HG02885 (cell line): Measurements from ENCODE around the gene GIPR.
A peak's percentile ranks its signal among the peaks of the same experiment; 100 is the strongest.
"Not testable (repeated sequence)": the region's sequence is repeated elsewhere in the genome, so short reads cannot be mapped to it uniquely, and the experiment has no call there.

ENCODE experiments used
- ATAC-seq: cut with Tn5 transposase; IDR thresholded peaks from one replicate; pipeline ENCODE4 v1.9.1; 2021; ENCODE audit warnings: mild to moderate bottlenecking; ENCODE audit not compliant: unreplicated experiment, poor library complexity

Gene GIPR

DNA sequence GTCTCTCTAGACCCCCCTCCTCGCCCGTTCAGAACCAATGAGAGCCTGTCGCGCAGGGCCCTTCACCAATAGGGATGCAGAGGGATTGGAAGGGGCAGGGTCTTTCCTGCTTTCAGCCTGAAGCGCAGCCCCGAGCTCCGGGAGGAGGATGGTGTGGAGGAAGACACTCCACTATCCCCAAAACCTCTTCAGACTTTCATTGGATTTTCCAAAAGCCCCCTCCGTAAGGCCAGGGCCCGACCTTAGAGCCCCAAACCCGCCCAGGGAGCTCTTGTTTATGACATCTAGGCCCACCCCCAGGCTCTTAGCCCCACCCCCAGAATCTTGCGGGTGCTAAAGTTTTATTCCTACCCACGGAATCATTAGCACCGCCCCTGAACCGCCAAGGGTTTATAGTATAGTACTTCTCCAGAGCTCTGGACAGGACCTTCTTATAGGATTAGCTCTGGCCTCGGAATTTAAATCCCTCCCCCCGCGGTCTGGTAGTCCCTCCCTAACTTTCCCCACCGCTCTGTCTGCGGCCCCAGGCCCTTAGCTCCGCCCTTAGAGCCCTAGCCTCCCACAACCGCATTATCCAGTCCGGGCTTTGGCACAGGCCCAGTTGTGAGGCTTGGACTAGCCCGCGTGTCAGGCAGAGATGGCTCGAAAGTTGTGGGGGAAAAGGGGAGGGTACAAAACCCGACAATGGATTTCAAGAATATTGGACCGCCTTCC is 22.2 kb upstream of the GIPR start:
- ATAC-seq = peak; percentile 42

DNA sequence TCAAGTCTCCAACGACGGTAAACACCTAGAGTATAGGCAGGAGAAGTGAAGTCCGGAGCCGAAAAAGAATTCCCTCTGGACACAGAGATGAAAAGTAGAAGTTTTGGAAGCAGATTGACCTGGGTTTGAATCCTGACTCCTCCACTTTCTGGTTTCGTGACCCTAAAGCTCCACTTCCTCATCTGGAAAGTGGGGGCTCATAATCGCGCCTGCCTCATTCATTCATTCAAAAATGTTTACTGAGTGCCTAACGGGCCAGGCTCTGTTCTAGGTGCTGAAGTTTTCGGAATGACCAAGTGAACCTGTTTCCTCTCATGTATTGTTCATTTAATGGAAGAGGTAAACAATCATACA is 21.7 kb upstream of the GIPR start:
- no peak for ATAC-seq

DNA sequence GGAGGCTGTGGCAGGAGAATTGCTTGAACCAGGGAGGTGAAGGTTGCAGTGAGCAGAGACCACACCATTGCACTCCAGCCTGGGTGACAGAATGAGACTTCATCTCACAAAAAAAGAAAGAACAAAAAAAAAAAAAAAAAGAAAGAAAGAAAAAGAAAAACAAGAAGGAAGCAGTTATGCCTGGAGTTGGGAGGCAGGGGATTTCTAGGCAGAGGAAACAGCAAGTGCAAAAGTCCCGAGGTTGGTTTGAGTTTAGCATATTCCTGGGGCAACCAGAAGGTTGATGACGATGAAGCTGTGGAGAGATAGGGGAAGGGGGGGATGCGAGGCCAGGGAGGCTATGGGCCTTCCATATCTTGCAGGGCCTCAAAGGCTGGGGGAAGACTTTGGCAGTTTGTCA is 17.3 kb upstream of the GIPR start:
- no peak for ATAC-seq

DNA sequence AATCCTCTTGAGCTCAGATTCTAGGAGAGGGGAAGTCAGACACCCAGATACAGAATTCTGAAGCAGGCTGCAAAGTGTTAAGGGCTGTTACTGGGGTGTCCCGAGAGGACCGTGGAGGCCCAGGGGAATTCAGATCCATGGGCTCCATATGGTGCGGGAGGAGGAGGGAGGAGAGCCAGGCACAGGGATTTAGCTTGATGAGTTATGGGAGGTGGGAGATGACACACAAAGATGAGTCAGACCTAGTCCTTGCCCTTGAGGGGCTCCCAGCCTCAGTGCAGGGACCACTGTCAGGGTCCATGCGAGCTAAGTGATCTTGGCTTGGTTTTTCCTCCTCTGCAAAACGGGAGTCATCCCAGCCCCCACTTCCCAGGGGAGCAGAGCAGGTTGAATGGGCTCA is 14.4 kb upstream of the GIPR start:
- no peak for ATAC-seq

DNA sequence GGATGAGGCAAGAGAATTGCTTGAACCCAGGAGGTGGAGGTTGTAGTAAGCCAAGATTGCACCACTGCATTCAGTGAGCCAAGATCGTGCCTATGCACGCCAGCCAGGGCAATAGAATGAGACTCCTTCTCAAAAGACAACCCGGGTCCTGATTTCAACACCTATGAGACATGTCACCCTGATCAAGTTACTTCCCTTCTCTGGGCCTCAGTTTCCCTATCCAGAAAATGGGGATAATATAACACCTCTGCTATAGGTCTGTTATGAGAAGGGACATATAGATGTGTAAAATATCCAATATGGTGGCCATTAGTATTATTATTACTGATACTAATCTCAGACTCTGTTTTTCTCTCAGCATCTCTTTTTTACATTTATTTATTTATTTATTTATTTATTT is 12.9 kb upstream of the GIPR start:
- ATAC-seq = no peak

DNA sequence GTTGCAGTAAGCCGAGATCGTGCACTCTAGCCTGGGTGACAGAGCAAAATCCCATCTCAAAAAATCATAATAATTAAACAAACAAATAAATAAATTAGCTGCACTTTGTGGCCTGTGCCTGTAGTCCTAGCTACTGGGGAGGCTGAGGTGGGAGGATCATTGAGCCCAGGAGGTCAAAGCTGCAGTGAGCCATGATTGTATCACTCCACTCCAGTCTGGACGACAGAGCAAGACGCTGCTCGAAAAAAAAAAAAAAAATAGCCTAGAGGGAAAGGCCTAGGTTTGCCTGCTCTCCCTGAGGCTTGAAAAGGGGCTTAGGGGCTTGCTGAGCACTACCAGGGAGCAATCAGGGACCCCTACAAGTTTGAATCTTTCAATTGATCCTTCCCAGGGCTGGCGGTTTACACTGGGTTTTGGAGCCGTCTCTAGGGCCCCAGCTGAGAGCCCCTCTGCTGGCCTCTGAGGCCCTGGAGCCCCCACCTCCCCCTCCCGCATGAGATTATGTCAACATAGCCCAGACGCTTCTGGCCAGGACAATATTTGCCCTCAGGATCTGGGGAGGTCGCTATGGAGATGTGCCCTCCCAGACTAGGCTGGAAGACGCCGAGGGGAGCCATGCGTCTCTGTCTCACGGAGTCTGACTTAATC is 10.4 kb upstream of the GIPR start:
- no peak for ATAC-seq

DNA sequence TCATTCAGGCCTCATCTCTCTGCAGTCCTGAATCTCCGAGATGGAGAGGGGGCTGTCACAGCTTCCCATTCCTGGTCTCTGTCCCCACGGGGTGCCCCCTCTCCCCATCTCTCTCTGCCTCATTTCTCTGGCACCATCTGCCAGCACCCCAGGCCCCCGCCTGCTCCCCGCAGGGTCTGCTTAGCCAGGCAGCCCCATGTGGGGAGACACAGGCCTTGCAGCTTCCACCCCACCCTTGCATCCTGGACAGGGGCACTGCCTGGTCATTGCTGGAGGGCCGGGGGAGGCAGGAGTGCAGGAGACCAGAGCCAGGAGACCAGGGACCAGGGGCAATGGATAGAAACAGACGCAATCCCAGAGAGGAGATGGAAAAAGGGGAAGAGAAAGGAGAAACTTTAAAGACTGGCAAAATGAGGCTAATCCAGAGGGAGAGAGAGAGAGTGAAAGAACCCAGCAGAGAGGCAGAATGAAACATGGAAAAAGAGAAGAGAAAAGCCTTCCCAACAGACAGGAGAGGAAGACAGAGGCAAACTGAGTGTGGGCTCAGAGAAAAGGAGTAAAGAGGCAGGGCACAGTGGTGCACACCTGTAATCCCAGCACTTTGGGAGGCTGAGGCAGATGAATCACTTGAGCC is 8.8 kb upstream of the GIPR start:
- ATAC-seq = no peak

DNA sequence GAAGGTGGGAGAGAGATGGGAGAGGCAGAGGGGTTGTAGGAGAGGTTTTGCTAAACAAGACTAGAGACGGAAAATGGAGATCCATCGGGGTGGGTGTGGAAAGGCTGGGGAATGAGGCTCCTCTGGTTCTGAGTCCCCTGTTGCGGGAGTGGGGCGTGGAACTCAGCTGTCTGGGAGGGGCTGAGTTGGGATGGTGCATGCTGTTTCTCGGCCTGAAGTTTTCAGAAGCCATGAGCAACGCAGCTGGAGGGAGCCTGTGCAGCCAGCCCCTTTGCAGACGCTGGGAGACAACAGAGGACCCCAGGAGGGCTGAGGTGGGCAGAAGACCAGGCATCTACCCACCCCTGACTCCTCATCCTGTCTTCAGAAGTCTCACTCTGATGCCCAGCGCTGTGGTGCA is 7.4 kb upstream of the GIPR start:
- ATAC-seq = no peak

DNA sequence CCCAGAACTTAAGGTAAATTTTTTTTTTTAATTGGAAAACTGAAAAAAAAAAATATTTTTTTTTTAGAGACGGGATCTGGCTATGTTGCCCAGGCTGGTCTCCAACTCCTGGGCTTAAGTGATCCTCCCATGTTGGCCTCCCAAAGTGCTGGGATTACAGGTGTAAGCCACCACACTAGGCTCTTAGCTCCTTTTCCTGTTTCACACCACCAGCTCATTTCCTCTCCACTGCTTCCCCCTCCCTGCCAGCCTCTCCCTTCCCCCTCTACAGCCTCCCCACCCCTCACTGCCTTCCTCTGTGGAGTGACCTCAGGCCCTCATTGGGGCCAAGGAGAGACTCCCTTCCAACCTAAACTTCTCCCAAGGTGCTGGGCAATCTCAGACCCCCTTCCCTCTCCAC is 4.2 kb upstream of the GIPR start:
- ATAC-seq = no peak

DNA sequence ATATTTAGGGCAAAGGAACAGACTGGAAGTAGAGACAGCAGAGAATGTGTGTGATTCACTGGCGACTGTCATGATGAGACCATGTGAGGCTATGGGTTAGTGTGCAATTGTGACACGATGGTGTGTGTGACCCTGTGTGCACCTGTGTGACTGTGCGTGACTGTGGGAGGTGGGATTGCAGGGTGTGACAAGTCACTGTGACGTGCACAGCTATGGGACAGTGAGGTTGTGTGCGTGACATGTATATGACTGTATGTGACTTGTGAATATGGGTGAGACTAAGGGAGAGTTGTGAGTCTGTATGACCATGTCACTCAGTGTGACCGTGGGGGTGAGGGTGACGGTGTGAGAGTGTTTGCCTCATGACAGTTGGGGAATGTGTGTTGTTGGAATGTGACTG is 3.4 kb upstream of the GIPR start:
- no peak for ATAC-seq

DNA sequence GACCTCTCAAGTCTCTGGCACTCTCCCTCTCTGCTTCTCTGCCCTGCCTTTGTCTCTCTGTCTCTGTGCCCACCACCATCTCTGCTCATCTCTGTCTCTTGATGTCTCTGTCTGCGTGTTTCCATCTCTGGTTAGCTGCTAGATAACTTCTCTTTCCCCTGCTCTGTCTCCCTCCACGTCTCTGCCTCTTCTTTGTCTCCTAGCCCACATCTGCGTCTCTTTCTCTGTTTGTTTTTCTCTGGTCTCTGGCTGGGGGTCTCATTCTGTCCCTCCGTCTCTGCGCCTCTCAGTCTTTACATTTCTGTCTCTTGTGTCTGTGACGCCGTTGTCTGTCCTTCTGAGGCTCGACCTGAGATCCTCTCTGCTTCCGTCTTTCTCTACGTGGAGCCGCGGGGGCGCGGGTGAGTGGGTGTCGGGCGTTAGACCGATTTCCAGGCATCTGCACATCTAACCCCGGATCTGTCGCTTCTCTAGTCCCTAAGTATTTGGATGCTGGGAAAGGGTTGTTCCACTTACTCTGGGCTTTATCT is 386 bp downstream of the GIPR start:
- ATAC-seq = no peak

DNA sequence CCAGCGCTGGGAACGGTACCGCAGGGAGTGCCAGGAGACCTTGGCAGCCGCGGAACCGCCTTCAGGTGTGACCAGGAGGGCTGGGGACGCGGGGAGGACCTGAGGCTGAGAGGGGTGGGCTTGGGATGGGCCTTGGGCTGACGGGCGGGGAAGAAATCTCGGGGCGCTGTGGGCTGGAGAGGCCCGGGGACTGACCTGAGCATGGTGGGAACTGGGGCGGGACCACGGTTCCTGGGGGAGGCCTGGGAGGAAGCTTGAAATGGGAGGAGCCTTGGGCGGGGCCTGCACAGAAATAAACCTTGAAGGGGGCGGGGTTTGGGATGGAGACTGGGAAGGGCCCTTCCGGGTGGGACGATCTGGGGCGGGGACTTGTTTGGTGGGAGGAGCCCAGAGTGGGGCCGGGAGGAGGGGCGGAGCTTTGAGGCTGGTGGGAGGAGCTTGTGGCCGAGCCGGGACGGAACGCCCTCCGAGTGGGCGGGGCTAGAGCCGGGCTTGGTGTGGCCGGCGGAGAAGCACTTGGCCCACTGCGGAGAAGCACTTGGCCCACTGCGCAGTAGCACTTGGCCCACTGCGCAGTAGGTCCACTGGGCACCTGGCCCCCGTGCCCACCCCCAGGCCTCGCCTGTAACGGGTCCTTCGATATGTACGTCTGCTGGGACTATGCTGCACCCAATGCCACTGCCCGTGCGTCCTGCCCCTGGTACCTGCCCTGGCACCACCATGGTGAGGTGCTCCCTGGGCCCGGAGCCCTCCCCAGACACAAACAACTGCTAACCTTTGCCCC is 2.8 kb downstream of the GIPR start:
- ATAC-seq = peak; percentile 62

DNA sequence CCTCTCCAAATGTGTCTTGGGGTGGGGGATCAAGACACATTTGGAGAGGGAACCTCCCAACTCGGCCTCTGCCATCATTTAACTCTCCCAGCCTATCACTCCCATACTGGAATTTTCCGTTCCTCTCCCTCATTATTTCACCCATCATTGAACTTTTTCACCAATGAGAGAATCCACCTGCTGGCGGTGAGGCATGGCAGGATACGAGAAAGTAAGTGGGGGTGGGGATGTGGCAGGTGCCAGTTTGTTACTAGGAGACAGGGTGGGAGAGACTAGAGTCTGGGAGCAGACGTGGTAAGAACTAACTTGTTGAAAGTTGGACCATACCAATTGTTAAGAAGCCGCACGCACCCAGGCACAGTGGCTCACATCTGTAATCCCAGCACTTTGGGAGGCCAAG is 6.9 kb downstream of the GIPR start:
- ATAC-seq = no peak

DNA sequence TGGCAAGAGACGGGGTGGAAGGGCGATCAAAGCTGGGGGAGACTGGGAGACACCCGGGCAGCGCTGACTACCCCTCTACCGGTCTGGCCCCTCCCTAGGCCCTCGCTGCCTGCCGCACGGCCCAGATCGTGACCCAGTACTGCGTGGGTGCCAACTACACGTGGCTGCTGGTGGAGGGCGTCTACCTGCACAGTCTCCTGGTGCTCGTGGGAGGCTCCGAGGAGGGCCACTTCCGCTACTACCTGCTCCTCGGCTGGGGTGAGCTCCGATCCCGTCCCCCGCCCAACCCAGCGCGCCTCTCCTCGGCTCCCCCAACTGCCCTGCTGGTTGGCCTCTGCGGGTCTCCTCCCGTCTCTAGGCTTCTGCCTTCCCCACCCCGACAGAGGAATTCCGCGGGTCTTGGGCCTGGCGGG is 8.8 kb downstream of the GIPR start:
- no peak for ATAC-seq

DNA sequence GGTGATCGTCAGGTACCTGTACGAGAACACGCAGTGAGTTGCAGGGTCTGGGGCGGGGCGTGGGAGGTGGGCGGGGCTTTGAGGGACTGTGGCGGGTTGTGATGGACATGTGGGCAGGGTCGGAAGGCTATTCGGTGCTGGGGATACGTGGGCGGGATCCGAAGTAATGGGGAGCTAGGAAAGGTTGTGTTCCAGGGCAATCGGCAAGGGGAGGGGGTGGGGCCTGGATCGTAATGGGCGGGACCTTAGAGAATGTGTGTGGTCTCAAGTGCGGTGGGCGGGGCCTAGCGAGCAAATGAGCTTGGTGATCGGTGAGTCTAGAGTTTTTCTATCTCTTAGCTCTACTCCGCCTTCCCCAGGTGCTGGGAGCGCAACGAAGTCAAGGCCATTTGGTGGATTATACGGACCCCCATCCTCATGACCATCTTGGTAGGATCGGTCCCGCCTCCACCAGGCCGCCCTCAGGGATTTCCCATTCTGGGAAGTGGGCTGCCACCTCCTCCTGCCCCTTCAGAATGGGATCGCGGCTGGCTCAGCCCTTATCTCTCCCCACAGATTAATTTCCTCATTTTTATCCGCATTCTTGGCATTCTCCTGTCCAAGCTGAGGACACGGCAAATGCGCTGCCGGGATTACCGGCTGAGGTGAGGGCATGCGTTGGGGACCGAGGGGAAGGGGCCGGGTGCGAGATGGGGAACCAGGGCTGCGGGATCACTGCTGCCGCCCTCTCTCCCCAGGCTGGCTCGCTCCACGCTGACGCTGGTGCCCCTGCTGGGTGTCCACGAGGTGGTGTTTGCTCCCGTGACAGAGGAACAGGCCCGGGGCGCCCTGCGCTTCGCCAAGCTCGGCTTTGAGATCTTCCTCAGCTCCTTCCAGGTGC is 9.6 kb downstream of the GIPR start:
- ATAC-seq = peak; percentile 43

DNA sequence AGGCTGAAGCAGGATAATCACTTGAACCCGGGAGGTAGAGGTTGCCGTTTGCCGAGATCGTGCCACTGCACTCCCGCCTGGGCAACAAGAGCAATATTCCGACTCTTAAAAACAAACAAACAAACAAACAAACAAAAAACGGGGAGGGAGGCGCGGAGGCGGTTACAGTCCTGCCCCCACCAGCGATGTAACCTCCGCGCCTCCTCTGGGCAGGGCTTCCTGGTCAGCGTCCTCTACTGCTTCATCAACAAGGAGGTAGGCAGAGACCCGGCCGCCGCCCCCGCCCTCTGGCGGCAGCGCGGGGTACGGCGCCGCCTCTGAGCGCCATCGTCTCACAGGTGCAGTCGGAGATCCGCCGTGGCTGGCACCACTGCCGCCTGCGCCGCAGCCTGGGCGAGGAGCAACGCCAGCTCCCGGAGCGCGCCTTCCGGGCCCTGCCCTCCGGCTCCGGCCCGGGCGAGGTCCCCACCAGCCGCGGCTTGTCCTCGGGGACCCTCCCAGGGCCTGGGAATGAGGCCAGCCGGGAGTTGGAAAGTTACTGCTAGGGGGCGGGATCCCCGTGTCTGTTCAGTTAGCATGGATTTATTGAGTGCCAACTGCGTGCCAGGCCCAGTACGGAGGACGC is 13.5 kb downstream of the GIPR start:
- peak; percentile 80 for ATAC-seq

DNA sequence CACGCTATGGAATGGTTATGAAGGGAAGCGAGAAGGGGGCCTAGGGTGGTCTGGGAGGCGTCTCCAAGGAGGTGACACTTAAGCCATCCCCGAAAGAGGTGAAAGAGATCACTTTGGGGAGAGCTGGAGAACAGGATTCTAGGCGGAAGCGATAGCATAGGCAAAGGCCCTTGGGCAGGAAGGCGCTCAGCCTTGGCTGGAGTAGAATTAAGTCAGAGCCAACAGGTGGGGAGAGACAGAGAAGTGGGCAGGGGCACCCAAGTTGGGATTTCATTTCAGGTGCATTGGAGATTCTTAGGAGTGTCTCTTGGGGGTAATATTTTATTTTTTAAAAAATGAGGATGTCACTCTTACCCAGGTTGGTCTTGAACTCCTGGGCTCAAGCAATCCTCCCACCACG is 14.1 kb downstream of the GIPR start:
- ATAC-seq = no peak

DNA sequence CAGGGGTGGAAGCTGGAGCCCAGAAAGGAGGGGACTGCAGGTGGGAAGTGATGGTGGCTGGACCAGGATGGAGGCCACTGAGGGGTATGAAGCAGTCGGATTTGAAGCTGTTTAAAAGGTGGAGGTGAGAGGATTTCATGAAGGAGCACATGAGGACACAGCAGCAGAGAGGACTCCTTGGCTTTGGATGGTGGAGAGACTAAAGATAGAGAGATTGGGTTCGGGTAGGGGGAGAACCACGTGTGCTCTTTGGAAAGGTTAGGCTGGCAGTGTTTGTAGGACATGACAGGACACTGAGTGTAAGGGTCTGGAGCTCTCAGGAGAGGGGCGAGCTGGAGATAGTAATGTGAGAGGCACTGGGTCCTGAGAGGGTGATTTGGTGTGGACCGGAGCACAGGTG is 14.9 kb downstream of the GIPR start:
- ATAC-seq = no peak

DNA sequence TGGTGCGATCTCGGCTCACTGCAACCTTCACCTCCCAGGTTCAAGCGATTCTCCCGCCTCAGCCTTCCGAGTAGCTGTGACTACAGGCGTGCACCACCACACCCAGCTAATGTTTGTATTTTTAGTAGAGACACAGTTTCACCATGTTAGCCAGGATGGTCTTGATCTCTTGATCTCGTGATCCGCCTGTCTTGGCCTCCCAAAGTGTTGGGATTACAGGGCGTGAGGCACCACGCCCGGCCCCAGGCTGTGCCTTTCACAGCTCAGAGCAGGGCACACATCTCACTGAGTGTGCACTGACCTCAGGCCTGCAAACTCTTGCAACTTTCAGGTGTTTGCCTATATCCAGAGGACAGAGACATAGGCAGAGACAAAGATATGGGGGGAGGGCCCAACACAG is 17.0 kb downstream of the GIPR start:
- ATAC-seq = not testable (repeated sequence)

DNA sequence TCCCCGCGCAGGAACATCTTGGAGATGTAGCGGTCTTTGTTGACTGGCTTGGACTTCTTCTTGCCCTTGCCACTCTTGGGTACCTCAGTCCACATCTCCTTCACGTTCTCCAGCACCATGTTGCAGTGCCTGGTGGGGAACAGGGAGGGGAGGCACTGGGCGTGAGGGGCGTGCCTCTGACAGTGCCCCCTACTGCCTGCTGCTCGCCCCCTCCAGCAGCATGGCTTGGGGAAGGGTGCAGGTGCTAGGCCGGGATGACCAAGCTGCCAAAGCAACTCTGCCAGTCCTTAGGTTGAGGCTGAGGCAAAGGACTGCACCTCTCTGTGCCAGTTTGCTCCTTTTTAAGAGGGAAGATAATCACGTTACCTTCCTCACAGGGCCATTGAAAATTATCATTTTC is 19.6 kb downstream of the GIPR start:
- no peak for ATAC-seq
